ENCODE results near the gene PSPC1.

GRCh38 chr13:19822673-19823072 is 39.9 kb upstream of the PSPC1 start:
- no peak for TF ChIP-seq SNAPC5 (CRISPR knock-in tag; IDR thresholded peaks at IDR 0.05; ENCODE audit: borderline replicate concordance)
- TF ChIP-seq ZNF704 (CRISPR knock-in tag; IDR thresholded peaks at IDR 0.05; ENCODE audit: borderline replicate concordance) = no peak
- no peak for TF ChIP-seq EZH2 (conservative IDR thresholded peaks at IDR 0.05; ENCODE audit: low read depth, low read length)
- TF ChIP-seq TFAP4 (IDR thresholded peaks at IDR 0.05; ENCODE audit: borderline replicate concordance, low read depth) = no peak
- TF ChIP-seq CTCF (CRISPR knock-in tag; IDR thresholded peaks at IDR 0.05) = no peak
- TF ChIP-seq ZFX (CRISPR knock-in tag; IDR thresholded peaks at IDR 0.05; ENCODE audit: low read depth) = no peak
- TF ChIP-seq UBTF (CRISPR knock-in tag; IDR thresholded peaks at IDR 0.05) = no peak
- no peak for TF ChIP-seq BCLAF1 (IDR thresholded peaks at IDR 0.05)
- no peak for TF ChIP-seq YY1 (IDR thresholded peaks at IDR 0.05; ENCODE audit: insufficient read depth, insufficient replicate concordance, low read depth, low read length)
- TF ChIP-seq POLR2AphosphoS5 (IDR thresholded peaks at IDR 0.05; ENCODE audit: low read depth, low read length) = no peak
- TF ChIP-seq CCAR2 (optimal IDR thresholded peaks at IDR 0.05; ENCODE audit: low read depth, low read length) = no peak
- TF ChIP-seq ZNF274 (CRISPR knock-in tag; IDR thresholded peaks at IDR 0.05) = no peak
- no peak for TF ChIP-seq ZNF558 (CRISPR knock-in tag; IDR thresholded peaks at IDR 0.05; ENCODE audit: borderline replicate concordance)
- no peak for TF ChIP-seq ZSCAN30 (CRISPR knock-in tag; IDR thresholded peaks at IDR 0.05)
